Measurements from ENCODE around the gene CEBPZOS. TPM values are rescaled to one million over a fixed set of nuclear protein-coding genes. Genes with fewer than 3 reads are reported as not detected.

The CEBPZOS gene
- total RNA-seq, 1 experiment from 2014 or later: 46.8 TPM

- Histone ChIP-seq H3K9me3 (ENCODE audit: control insufficient read depth in 1 of 2, insufficient read depth in 1 of 2, low read depth in 1 of 2, low read length in 2 of 2) (no peaks in the 10 kb centered on the region), H3K4me3 (replicated peaks in 1 of 2; ENCODE audit: low read depth in 1 of 2, low read length in 2 of 2) (no peak overlapping the region), H3K4me2 (ENCODE audit: low read length) (no peak overlapping the region), H3K4me1 (ENCODE audit: control insufficient read depth in 1 of 2, insufficient read depth in 2 of 2, low read length in 2 of 2) (no peaks in the 10 kb centered on the region), H3K9ac (ENCODE audit: low read length) (no peak overlapping the region), H4K20me1 (ENCODE audit: insufficient read depth) (no peaks in the 10 kb centered on the region), H3K36me3 (ENCODE audit: control insufficient read depth in 1 of 2, insufficient read depth in 2 of 2, low read length in 2 of 2) (peaks cover 66 to 70% of the 10 kb centered on the region in 2 experiments), H3K27me3 (ENCODE audit: insufficient read depth, low read length) (no peaks in the 10 kb centered on the region), H3K9me2 (ENCODE audit: insufficient read depth) (no peaks in the 10 kb centered on the region), H2AFZ (ENCODE audit: low read depth, low read length, poor library complexity, severe bottlenecking) (no peak overlapping the region), H3K79me2 (ENCODE audit: insufficient read depth, low read length) (peaks cover 55% of the 10 kb centered on the region), H3K27ac (ENCODE audit: low read depth, low read length) (peak overlapping the region; percentile 34; the same call in 1 of the 2 replicates)
- DNase-seq (ENCODE audit: low read depth, low spot score) (no peak), ATAC-seq (no peak)
- ChIA-PET CTCF (interaction anchor here (1.0 kb wide), 1 partner anchor 26 kb away, joined by 3 read pairs; no protein-coding TSS in a partner anchor), POLR2A (no interaction called here), RAD21 (ENCODE audit: low non-redundant PET in 1 of 2, low total read pairs in 2 of 2, uncharacterized antibody in 2 of 2, unreplicated experiment in 2 of 2) (no interaction called here)
- intact Hi-C loops (cut with micrococcal nuclease): no loop called here
- TF ChIP-seq ZNF274 (IDR thresholded peaks at IDR 0.05; ENCODE audit: low read depth, low read length) (no peak), EGR1 (IDR thresholded peaks at IDR 0.05; ENCODE audit: low read depth) (no peak), SRF (IDR thresholded peaks at IDR 0.05; ENCODE audit: low read depth) (no peak), EZH2phosphoT487 (IDR thresholded peaks at IDR 0.05; ENCODE audit: borderline replicate concordance) (no peak), RAD21 (IDR thresholded peaks at IDR 0.05; ENCODE audit: low read depth) (no peak), SIN3A (IDR thresholded peaks at IDR 0.05; ENCODE audit: low read depth) (no peak), ZFX (IDR thresholded peaks at IDR 0.05) (no peak), ZBTB33 (IDR thresholded peaks at IDR 0.05; ENCODE audit: extremely low read depth, insufficient replicate concordance, low read length) (no peak), POLR2AphosphoS5 (IDR thresholded peaks at IDR 0.05; ENCODE audit: low read depth, low read length) (no peak), ELF1 (IDR thresholded peaks at IDR 0.05; ENCODE audit: borderline replicate concordance, low read depth) (no peak), POLR2A (IDR thresholded peaks at IDR 0.05; ENCODE audit: borderline replicate concordance, extremely low read depth, insufficient read depth, insufficient read length) (no peak), TCF7L2 (IDR thresholded peaks at IDR 0.05; ENCODE audit: borderline replicate concordance, extremely low read depth, insufficient read depth, insufficient read length) (no peak), CTCF (IDR thresholded peaks at IDR 0.05 in 2 of 3, conservative IDR thresholded peaks at IDR 0.05 in 1 of 3; ENCODE audit: borderline replicate concordance in 1 of 3, insufficient read depth in 1 of 3, low read depth in 2 of 3, low read length in 2 of 3) (no peak), YY1 (IDR thresholded peaks at IDR 0.05; ENCODE audit: extremely low read depth, insufficient replicate concordance, low read depth, low read length) (no peak), CEBPB (IDR thresholded peaks at IDR 0.05; ENCODE audit: low read depth) (no peak)
- TF ChIP-seq, protein P1, sequence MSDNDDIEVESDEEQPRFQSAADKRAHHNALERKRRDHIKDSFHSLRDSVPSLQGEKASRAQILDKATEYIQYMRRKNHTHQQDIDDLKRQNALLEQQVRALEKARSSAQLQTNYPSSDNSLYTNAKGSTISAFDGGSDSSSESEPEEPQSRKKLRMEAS (IDR thresholded peaks at IDR 0.05): no peak
- BruUV-seq (replicated peaks): no TSS peak
Observed at GRCh38 chr2:37215250-37215649, 19.0 kb downstream of the CEBPZOS start.
